ENCODE measurements around the gene NPPC. TPM values are rescaled to one million over a fixed set of nuclear protein-coding genes. Genes with fewer than 3 reads are reported as not detected.

NPPC gene
- total and polyA plus RNA-seq, 10 of the 15 experiments (the other 5 are each of a cell fraction or from before 2014, with no cell fraction given) = 0.15 TPM; not detected in 9

GRCh38 chr2:231937057-231937456 lies 10.9 kb upstream of the NPPC start:
- DNase-seq (ENCODE audit: low read depth, low spot score) (no peak), ATAC-seq (no peak), FAIRE-seq (no peak)
- no TSS peak for BruUV-seq (replicated peaks)
- Histone ChIP-seq H3K79me2 (ENCODE audit: control insufficient read depth, insufficient read depth, low read length) (no peaks in the 10 kb centered on the region), H2AFZ (ENCODE audit: control insufficient read depth, low read depth, low read length) (no peak overlapping the region), H3K27ac (ENCODE audit: control insufficient read depth, insufficient read depth) (no peak overlapping the region), H3K9ac (ENCODE audit: control insufficient read depth, insufficient read depth, low read length) (no peak overlapping the region), H3K4me3 (no peak overlapping the region), H3K27me3 (replicated peaks in 1 of 2; ENCODE audit: control insufficient read depth in 2 of 2, insufficient read depth in 2 of 2, low read length in 1 of 2) (peaks cover 0 to 2% of the 10 kb centered on the region in 2 experiments; a peak in 3 of 4 replicates), H3K4me2 (ENCODE audit: control insufficient read depth, insufficient read depth) (no peak overlapping the region), H3K9me3 (replicated peaks; ENCODE audit: control insufficient read depth, insufficient read depth, low read length) (no peaks in the 10 kb centered on the region), H3K36me3 (ENCODE audit: control insufficient read depth in 2 of 2, insufficient read depth in 2 of 2, low read length in 1 of 2) (no peaks in the 10 kb centered on the region), H3K4me1 (ENCODE audit: control insufficient read depth, insufficient read depth, low read length) (no peaks in the 10 kb centered on the region), H4K20me1 (ENCODE audit: control insufficient read depth, insufficient read depth) (no peaks in the 10 kb centered on the region)
- WGBS (ENCODE audit: insufficient coverage, insufficient replicate concordance, low lambda C conversion rate, missing lambda C conversion rate) = 58% methylated on average over 7 of the region's 7 CpGs
- TF ChIP-seq RUNX3 (IDR thresholded peaks at IDR 0.05; ENCODE audit: low read length) (no peak), JUND (IDR thresholded peaks at IDR 0.05; ENCODE audit: low read depth, low read length) (no peak), RAD51 (IDR thresholded peaks at IDR 0.05) (no peak), EZH2 (IDR thresholded peaks at IDR 0.05; ENCODE audit: borderline replicate concordance, control insufficient read depth, low read depth, low read length) (no peak), USF1 (IDR thresholded peaks at IDR 0.05; ENCODE audit: borderline replicate concordance, extremely low read length, insufficient read depth, low read depth, low read length) (no peak), EP300 (IDR thresholded peaks at IDR 0.05; ENCODE audit: borderline replicate concordance in 1 of 2, control insufficient read depth in 1 of 2, low read depth in 2 of 2, low read length in 2 of 2) (no peak), ZBTB33 (IDR thresholded peaks at IDR 0.05) (no peak), BMI1 (IDR thresholded peaks at IDR 0.05; ENCODE audit: borderline replicate concordance) (no peak)
- TF ChIP-seq, protein P1, sequence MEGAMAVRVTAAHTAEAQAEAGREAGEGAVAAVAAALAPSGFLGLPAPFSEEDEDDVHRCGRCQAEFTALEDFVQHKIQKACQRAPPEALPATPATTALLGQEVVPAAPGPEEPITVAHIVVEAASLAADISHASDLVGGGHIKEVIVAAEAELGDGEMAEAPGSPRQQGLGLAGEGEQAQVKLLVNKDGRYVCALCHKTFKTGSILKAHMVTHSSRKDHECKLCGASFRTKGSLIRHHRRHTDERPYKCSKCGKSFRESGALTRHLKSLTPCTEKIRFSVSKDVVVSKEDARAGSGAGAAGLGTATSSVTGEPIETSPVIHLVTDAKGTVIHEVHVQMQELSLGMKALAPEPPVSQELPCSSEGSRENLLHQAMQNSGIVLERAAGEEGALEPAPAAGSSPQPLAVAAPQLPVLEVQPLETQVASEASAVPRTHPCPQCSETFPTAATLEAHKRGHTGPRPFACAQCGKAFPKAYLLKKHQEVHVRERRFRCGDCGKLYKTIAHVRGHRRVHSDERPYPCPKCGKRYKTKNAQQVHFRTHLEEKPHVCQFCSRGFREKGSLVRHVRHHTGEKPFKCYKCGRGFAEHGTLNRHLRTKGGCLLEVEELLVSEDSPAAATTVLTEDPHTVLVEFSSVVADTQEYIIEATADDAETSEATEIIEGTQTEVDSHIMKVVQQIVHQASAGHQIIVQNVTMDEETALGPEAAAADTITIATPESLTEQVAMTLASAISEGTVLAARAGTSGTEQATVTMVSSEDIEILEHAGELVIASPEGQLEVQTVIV (IDR thresholded peaks at IDR 0.05; ENCODE audit: borderline replicate concordance, partially characterized antibody) = no peak
- TF ChIP-seq, protein P2, sequence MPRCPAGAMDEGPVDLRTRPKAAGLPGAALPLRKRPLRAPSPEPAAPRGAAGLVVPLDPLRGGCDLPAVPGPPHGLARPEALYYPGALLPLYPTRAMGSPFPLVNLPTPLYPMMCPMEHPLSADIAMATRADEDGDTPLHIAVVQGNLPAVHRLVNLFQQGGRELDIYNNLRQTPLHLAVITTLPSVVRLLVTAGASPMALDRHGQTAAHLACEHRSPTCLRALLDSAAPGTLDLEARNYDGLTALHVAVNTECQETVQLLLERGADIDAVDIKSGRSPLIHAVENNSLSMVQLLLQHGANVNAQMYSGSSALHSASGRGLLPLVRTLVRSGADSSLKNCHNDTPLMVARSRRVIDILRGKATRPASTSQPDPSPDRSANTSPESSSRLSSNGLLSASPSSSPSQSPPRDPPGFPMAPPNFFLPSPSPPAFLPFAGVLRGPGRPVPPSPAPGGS (IDR thresholded peaks at IDR 0.05; ENCODE audit: borderline replicate concordance, insufficient read depth, low read depth, low read length, poor library complexity, severe bottlenecking) = no peak
- ChIA-PET RAD21 (ENCODE audit: unreplicated experiment) (no interaction called here), CTCF (interaction anchor here (1.1 to 1.2 kb wide), 2 partner anchors 10 to 12 kb away, joined by 3 read pairs; no protein-coding TSS in a partner anchor), POLR2A (no interaction called here), SMC1A (ENCODE audit: uncharacterized antibody, unreplicated experiment) (no interaction called here)
- in situ Hi-C loops (cut with MboI) (no loop called here), intact Hi-C loops (cut with micrococcal nuclease; ENCODE audit: unreplicated experiment) (no loop called here)
